A549 treated with DMSO at 1 μM for 4 hours (cell line): Measurements from ENCODE around the gene RAD54L. TPM values are rescaled to one million over a fixed set of nuclear protein-coding genes. Genes with fewer than 3 reads are reported as not detected.

Experiments used
- total RNA-seq: library from RNA; stranded (reverse); fragments of 200-300 nt; extraction: Qiagen RNA extraction; gene quantifications from 5 replicates; pipeline ENCODE4 v1.2.3, GENCODE V29; 2022; ENCODE audit warnings: low read depth

RAD54L gene
- total RNA-seq = 9.9 to 13.7 TPM (median 11.3 TPM) in 5 replicates

DNA sequence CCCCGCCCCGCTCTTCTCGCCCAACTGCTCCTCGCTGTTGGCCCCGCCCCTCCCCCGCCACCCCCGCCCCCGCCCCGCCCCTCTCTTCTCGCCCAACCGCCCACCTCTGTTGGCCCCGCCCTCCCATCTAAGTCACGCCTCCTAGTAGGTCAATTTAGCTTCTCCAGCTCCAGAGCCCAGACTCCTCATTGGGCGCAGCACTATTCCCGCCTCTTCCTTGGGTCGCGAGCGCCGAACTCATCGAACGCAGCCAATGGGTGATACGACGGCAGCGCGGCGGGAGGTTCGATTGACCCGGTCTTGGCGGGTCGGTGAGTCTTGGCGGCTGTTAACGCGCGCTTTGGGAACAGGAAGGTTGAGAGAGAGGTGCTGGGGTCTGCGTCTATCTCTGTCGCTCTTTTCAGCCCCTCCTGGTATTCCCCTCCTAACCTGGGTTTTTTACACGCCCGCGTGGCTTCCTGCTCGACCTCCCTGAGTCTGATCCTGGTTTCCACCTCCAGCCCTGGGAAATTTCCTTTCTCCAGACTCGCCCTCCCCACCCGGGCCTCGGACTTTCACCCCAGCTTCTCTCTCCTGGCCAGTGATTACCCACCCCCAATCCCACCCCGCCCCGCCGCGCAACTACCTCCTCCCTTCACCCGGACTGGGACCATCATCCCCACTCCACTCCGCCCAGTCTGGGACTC is at the start of gene RAD54L:
TSS of gene RAD54L (plus strand) at position 328 of the 686 bp plus-strand sequence. CDS start 643 bp downstream, outside the sequence.

DNA sequence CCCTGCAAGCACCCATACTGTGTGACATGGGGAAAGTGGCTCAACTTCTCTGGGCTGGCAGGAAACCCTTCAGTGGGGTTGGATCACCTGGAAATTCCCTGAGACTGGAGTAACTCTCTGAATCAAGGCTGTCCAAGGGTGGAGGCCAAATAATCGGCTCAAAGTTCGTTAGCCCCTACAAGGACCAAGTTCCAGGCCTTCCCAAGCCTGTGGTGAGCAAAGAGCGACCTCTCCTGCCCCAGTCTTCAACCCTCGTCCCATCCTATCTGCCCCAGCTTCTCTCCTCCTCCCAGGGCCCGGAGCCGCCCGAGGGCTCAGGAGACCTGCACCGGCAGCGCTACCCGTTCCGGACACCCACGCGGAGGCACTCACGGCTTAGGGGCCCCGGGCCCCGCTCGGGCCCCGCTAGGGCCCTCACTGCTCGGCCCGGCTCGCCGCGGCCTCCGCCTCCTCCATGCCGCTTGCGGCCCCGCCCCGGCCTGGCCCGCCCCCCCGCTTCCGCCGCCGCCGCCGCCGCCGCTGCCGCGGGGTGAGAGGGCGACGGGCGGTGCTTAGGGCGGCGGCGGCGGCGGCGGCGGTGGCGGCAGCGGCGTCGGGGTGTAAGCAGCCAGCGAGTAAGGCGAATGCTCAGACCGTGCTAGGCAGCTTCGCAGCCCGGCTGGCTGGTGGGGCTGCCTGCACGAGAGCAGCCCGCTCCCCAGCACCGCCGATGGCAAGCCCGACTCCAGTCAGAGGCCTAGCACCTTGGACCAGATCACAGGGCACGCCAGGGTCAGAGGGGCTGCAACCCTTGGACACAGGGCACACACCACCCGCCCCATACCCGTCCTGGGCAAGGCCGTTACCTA is 49.4 kb upstream of the RAD54L start, which contains the start of gene POMGNT1:
TSS of gene POMGNT1 (minus strand) at position 471 of the 848 bp plus-strand sequence. CDS start 613 bp downstream, outside the sequence.

DNA sequence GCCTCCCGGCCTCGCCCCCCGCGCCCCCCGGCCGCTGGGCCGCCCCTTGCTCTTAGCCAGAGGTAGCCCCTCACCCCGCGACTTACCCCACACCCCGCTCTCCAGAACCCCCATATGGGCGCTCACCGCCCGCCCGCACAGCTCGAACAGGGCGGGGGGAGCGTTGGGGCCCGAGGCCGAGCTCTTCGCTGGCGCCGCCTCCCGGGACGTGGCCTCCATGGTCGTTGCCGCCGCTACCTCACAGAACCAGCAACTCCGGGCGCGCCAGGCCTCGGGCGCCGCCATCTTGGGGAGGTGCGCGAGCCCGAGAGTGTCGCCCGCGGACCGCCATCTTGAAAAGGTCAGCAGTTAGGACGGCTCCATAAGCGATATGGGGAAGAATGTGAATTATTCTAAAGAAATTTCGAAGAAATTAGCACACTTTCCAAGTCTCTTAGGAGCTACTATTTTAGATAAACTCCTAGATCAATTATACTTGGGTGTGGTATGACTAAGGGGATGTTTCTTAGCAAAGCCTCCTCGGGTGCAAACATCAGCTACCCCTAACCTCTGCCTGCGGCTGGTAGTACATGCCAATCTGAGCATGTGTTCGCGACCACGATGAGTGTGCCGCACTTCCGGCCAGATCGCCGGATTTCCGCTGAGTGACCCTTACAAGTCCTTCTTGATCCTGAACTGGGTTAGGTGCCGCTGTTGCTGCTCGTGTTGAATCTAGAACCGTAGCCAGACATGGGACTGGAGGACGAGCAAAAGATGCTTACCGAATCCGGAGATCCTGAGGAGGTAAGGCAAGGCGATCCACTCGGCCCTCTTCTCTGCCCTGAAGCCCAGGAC is 55.7 kb downstream of the RAD54L start, which contains the start of the genes LRRC41 and UQCRH:
TSS of gene LRRC41 (minus strand) at position 579 of the 834 bp plus-strand sequence. CDS start at position 285, 294 bp downstream.
TSS of gene UQCRH (plus strand) at position 661 of the 834 bp plus-strand sequence. CDS start at position 730, 69 bp downstream.

Other genes starting within 250 kb of the RAD54L start
- 0.77 to 1.0 TPM (median 0.89 TPM) in 5 replicates for gene PIK3R3, start 115.1 kb upstream of the RAD54L start, total RNA-seq
- gene TSPAN1, start 72.7 kb upstream of the RAD54L start, total RNA-seq = 1.8 to 2.7 TPM (median 2.3 TPM) in 5 replicates
- gene P3R3URF, start 71.3 kb upstream of the RAD54L start, total RNA-seq = not detected in 5 replicates
- gene POMGNT1, start 49.3 kb upstream of the RAD54L start, total RNA-seq = 36.1 to 49.1 TPM (median 46.9 TPM) in 5 replicates
- gene LURAP1, start 44.4 kb upstream of the RAD54L start, total RNA-seq = not detected in 5 replicates
- 37.8 to 44.6 TPM (median 43.9 TPM) in 5 replicates for gene LRRC41, start 55.9 kb downstream of the RAD54L start, total RNA-seq
- gene UQCRH, start 55.9 kb downstream of the RAD54L start, total RNA-seq = 377 to 534 TPM (median 401 TPM) in 5 replicates
- gene NSUN4, start 93.0 kb downstream of the RAD54L start, total RNA-seq = 10.8 to 15.9 TPM (median 13.4 TPM) in 5 replicates
- 0.59 to 1.2 TPM (median 0.79 TPM) in 5 replicates for gene FAAH, start 146.6 kb downstream of the RAD54L start, total RNA-seq
- gene DMBX1, start 242.1 kb downstream of the RAD54L start, total RNA-seq = 0.67 to 1.3 TPM (median 1.1 TPM) in 5 replicates